ENCODE results near the gene MMRN2. TPM values are rescaled to one million over a fixed set of nuclear protein-coding genes. Genes with fewer than 3 reads are reported as not detected.

MMRN2 gene
- polyA plus RNA-seq, 2 of the 4 experiments (the other 2 are of a cell fraction), result 0.35 to 1.1 TPM

- no peak for TF ChIP-seq ESRRA (IDR thresholded peaks at IDR 0.05; ENCODE audit: borderline replicate concordance, low read length)
Observed at GRCh38 chr10:86976362-86977056, 19.1 kb upstream of the MMRN2 start (continued).

- peaks cover 43% of the 10 kb centered on the region for H3K4me1 ChIP-seq
- FAIRE-seq (no peak), DNase-seq (ENCODE audit: low read depth in 1 of 2, low spot score in 1 of 2) (no peak), ATAC-seq (no peak)
- no peak for TF ChIP-seq SMC3 (IDR thresholded peaks at IDR 0.05)
- 76% methylated on average over 7 of the region's 7 CpGs for WGBS (ENCODE audit: missing lambda C conversion rate)
- no peak overlapping the region for H3K4me2 ChIP-seq
- ChIA-PET CTCF (interaction anchor here (0.6 to 1.0 kb wide), 3 partner anchors 14 to 36 kb away, joined by 3 to 4 read pairs (median 3); no protein-coding TSS in a partner anchor), POLR2A (no interaction called here)
- no peaks in the 10 kb centered on the region for H3K9me3 ChIP-seq
- no peak overlapping the region for H3K27ac ChIP-seq
- no peak overlapping the region for H3K4me3 ChIP-seq
Observed at GRCh38 chr10:86974484-86974883, 17.1 kb upstream of the MMRN2 start.

- TF ChIP-seq ZC3H11A (IDR thresholded peaks at IDR 0.05), result no peak
- no peak for TF ChIP-seq EHMT2 (IDR thresholded peaks at IDR 0.05; ENCODE audit: low read depth)
- peaks cover 30% of the 10 kb centered on the region for H3K4me1 ChIP-seq
- H3K9me3 ChIP-seq, result no peaks in the 10 kb centered on the region
- ATAC-seq (no peak), FAIRE-seq (no peak), DNase-seq (ENCODE audit: low read depth in 1 of 2, low spot score in 1 of 2) (no peak)
- CTCF ChIA-PET, result no interaction called here
- POLR2A ChIA-PET, result no interaction called here
- H3K27ac ChIP-seq, result peak overlapping the region; percentile 0 to 96; a peak in 4 of 6 replicates
- no peak overlapping the region for H3K4me2 ChIP-seq
- WGBS (ENCODE audit: missing lambda C conversion rate), result 94% methylated on average over 9 of the region's 11 CpGs
- no peak overlapping the region for H3K4me3 ChIP-seq
Observed at GRCh38 chr10:86972613-86973380, 15.4 kb upstream of the MMRN2 start.

- CTCF ChIA-PET, result interaction anchor here (0.7 to 7.2 kb wide), 4 partner anchors 11 to 211 kb away, joined by 3 to 57 read pairs (median 22); no protein-coding TSS in a partner anchor
- FAIRE-seq, result no peak
- peak; percentile 99 for TF ChIP-seq MAX (IDR thresholded peaks at IDR 0.05)
- no peak for TF ChIP-seq CTCF (IDR thresholded peaks at IDR 0.05)
- TF ChIP-seq POLR2AphosphoS2 (conservative IDR thresholded peaks at IDR 0.05; ENCODE audit: low read length), result no peak
- TF ChIP-seq HOXB5 (CRISPR knock-in tag; IDR thresholded peaks at IDR 0.05), result peak; percentile 73; the same call in 1 of the 2 replicates
- no peak for TF ChIP-seq RNF2 (IDR thresholded peaks at IDR 0.05; ENCODE audit: borderline replicate concordance, low read depth)
- no peak for TF ChIP-seq ELK1 (IDR thresholded peaks at IDR 0.05; ENCODE audit: low read depth, low read length)
- peak; percentile 64; the same call in 1 of the 2 replicates for TF ChIP-seq GATA3 (IDR thresholded peaks at IDR 0.05; ENCODE audit: borderline replicate concordance)
- TF ChIP-seq CHD2 (IDR thresholded peaks at IDR 0.05; ENCODE audit: low read length, partially characterized antibody), result no peak
- TF ChIP-seq FOXS1 (CRISPR knock-in tag; IDR thresholded peaks at IDR 0.05), result no peak
- TF ChIP-seq FOSL2 (IDR thresholded peaks at IDR 0.05), result peak; percentile 73
- peak; percentile 96 for TF ChIP-seq FOSL2 (CRISPR knock-in tag; IDR thresholded peaks at IDR 0.05)
- no peak for TF ChIP-seq EP300 (IDR thresholded peaks at IDR 0.05)
- TF ChIP-seq JUNB (IDR thresholded peaks at IDR 0.05), result peak; percentile 52
- TF ChIP-seq PHF8 (IDR thresholded peaks at IDR 0.05; ENCODE audit: borderline replicate concordance, low read depth), result 0 out of 2 replicates have a peak, but pooled peaks have one; percentile 11
- TF ChIP-seq NPAS2 (CRISPR knock-in tag; IDR thresholded peaks at IDR 0.05; ENCODE audit: borderline replicate concordance), result peak; percentile 99
- TF ChIP-seq SREBF2 (IDR thresholded peaks at IDR 0.05), result no peak
- TF ChIP-seq POLR2A (IDR thresholded peaks at IDR 0.05; ENCODE audit: low read length), result no peak
- peak; percentile 58; the same call in 1 of the 2 replicates for TF ChIP-seq ATOH8 (CRISPR knock-in tag; IDR thresholded peaks at IDR 0.05; ENCODE audit: low read depth)
- TF ChIP-seq CBX8 (IDR thresholded peaks at IDR 0.05), result no peak
- TF ChIP-seq BCL3 (IDR thresholded peaks at IDR 0.05), result peak; percentile 42; the same call in 1 of the 3 replicates
Observed at GRCh38 chr10:86971232-86971991, 14.0 kb upstream of the MMRN2 start.

More at GRCh38 chr10:86971232-86971991, 14.0 kb upstream of the MMRN2 start:
- Histone ChIP-seq H3K4me3 (peak overlapping the region; percentile 59), H3K4me2 (peak overlapping the region; percentile 88), H3K4me1 (peaks cover 40% of the 10 kb centered on the region), H3K27ac (peak overlapping the region; percentile 87 to 96), H3K9me3 (no peaks in the 10 kb centered on the region)
- peak; percentile 68 to 79 for ATAC-seq
- DNase-seq (ENCODE audit: low read depth in 1 of 2, low spot score in 1 of 2), result peak; percentile 79 to 85
- 69% methylated on average over 21 of the region's 66 CpGs for WGBS (ENCODE audit: missing lambda C conversion rate)
- POLR2A ChIA-PET, result interaction anchor here (0.6 to 1.6 kb wide), 7 partner anchors 15 to 215 kb away, joined by 3 to 9 read pairs (median 5); partner anchors contain the start of genes BMPR1A, GLUD1, MMRN2 and SHLD2
